ENCODE results near the gene VWA5B1.

Gene VWA5B1

DNA sequence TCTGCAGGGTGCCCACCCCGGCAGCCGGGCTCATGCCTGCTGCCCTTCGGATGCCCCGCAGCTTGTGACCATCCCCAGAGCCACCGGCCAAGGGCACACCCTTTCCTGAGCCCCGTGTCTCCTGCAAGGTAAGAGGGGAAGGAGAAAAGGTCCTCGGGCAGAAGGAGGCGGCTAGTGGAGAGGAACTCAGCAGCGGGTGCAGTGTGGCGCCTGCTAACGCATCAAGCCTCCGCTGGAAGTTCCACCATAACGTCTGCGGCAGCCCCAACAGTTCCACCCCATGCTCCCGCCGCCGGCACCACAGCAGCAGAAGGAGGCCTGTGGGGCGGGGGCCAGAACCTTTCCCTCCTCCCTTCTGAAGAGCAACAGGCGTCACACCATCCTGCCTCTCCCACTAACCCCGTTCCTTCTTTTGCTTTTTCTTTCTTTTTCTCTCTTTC lies 990 bp downstream of the VWA5B1 start:
- in situ Hi-C loops (cut with MboI; ENCODE audit: low pct_unique_long_range_greater_than_20kb, low sequenced_read_pairs, unreplicated experiment): no loop called here
- DNase-seq (ENCODE audit: low spot score): no peak

DNA sequence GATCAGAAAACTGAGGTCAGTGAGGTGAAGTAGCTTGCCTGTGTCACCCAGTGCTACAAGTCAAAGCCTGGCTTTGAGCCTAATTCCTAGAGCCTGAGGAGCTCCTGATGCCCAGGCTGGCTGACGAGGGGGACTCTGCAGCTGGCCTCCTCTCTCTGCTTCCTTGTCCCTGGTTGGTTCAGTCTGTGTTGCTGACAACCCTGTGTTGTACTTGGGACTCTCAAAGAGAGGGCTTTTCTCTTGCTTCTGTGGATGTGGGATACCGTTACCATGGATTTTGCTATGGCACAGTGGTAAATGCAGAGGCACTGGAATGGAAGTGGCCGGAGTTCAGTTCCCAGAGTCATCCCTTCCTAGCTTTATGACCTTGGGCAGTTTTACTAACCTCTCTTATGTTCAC lies 8.0 kb downstream of the VWA5B1 start:
- no peak for DNase-seq (ENCODE audit: low spot score)
- in situ Hi-C loops (cut with MboI; ENCODE audit: low pct_unique_long_range_greater_than_20kb, low sequenced_read_pairs, unreplicated experiment): no loop called here
- TF ChIP-seq, protein P1, sequence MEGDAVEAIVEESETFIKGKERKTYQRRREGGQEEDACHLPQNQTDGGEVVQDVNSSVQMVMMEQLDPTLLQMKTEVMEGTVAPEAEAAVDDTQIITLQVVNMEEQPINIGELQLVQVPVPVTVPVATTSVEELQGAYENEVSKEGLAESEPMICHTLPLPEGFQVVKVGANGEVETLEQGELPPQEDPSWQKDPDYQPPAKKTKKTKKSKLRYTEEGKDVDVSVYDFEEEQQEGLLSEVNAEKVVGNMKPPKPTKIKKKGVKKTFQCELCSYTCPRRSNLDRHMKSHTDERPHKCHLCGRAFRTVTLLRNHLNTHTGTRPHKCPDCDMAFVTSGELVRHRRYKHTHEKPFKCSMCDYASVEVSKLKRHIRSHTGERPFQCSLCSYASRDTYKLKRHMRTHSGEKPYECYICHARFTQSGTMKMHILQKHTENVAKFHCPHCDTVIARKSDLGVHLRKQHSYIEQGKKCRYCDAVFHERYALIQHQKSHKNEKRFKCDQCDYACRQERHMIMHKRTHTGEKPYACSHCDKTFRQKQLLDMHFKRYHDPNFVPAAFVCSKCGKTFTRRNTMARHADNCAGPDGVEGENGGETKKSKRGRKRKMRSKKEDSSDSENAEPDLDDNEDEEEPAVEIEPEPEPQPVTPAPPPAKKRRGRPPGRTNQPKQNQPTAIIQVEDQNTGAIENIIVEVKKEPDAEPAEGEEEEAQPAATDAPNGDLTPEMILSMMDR (IDR thresholded peaks at IDR 0.05; ENCODE audit: extremely low read depth, insufficient read depth, missing control alignments): no peak

More for the DNA sequence above, 990 bp downstream of the VWA5B1 start:
- TF ChIP-seq, protein P1 (IDR thresholded peaks at IDR 0.05; ENCODE audit: extremely low read depth, insufficient read depth, missing control alignments): no peak

DNA sequence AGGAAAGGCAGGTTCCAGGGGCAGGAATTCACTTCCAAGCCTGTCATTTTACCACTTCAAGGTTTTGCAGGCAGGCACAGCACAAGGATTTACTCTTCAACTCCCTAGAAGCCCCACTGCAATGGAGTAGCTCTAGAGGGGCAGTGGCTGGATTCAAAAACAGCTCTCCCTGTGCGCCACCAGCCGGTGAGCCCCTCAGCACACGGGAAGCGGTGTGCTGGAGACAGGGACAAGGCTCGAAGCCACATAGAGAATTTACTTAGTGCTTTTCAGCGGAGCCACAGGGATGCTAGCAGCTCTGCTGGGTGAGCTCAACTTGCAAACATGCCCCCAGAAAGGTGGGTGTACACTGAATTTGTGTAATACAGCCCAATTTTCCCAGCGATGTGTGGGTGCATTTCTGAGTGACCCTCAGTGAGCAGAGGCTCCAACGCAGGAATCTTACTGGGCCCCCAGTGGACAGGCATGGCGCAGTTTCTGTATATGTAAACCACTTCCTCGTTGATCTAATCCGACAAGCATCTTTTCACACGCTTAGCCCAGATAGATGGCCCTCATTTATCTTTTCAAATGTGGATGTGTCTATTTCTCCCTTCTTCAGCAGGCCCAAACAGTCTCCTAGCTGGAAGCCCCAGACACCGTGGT lies 10.9 kb downstream of the VWA5B1 start:
- no peak for DNase-seq (ENCODE audit: low spot score)
- in situ Hi-C loops (cut with MboI; ENCODE audit: low pct_unique_long_range_greater_than_20kb, low sequenced_read_pairs, unreplicated experiment): no loop called here
- TF ChIP-seq, protein P1 (IDR thresholded peaks at IDR 0.05; ENCODE audit: extremely low read depth, insufficient read depth, missing control alignments): no peak

DNA sequence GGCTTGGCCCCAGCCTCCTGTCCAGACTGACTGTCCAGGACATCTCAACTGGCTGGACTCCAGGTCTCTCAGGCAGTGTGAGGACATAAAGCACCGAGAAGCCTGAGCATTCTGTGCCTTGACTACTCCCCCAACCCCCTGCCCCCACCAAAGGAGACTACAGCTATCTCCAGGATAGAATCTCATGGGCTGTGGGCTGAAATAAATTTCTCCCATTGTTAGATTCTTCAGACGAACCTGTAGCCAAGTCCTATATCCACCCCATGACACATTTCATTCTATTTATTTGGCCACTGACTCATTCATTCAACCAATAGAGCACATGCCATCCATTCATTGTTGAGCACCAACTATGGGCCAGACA lies 11.4 kb downstream of the VWA5B1 start:
- TF ChIP-seq, protein P1 (IDR thresholded peaks at IDR 0.05; ENCODE audit: extremely low read depth, insufficient read depth, missing control alignments): no peak
- no peak for DNase-seq (ENCODE audit: low spot score)
- in situ Hi-C loops (cut with MboI; ENCODE audit: low pct_unique_long_range_greater_than_20kb, low sequenced_read_pairs, unreplicated experiment): no loop called here

DNA sequence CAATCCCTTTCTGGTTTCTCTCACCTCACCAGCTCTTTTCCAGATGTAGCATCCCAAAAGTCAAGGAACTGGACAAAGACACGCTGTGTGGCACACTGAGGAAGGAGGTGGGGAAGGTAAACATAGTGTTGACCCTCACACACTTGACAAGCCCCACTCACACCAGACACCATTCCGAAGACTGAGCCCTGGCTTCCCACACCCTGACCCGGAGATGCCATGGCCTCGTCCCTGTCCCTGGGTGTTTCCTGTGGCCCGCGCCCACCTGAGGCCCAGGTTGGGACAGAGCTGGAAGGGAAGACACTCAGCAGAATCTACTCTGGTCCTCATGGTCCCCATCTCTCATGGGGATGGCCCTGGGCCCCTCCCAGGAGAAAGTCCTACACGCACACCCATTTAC lies 16.4 kb downstream of the VWA5B1 start:
- no peak for DNase-seq (ENCODE audit: low spot score)
- in situ Hi-C loops (cut with MboI; ENCODE audit: low pct_unique_long_range_greater_than_20kb, low sequenced_read_pairs, unreplicated experiment): no loop called here
- TF ChIP-seq, protein P1 (IDR thresholded peaks at IDR 0.05; ENCODE audit: extremely low read depth, insufficient read depth, missing control alignments): no peak

DNA sequence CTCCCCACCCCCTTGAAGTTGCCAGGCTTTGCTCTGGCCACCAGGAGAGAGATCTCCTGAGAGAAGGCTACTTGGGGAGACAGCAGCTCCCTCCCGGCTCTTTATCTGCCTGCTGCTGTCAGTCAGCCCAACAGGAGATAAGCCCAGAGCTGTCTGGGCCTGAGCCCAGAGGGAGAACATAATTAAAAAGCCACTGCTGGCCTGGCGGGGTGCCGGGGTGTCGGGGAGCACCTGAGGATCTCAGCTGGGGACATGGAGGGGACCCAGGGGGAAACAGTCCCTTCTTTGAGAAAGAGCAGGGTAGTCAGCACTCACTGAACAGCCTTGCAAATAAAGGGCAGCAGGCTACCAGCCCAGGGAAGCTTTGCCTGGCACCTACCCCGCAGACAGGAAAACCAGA lies 17.9 kb downstream of the VWA5B1 start:
- no peak for DNase-seq (ENCODE audit: low spot score)
- in situ Hi-C loops (cut with MboI; ENCODE audit: low pct_unique_long_range_greater_than_20kb, low sequenced_read_pairs, unreplicated experiment): no loop called here
- TF ChIP-seq, protein P1 (IDR thresholded peaks at IDR 0.05; ENCODE audit: extremely low read depth, insufficient read depth, missing control alignments): no peak
